Choroid plexus epithelial cell (primary cell): ENCODE data around the gene NHLRC3.
"Not testable (repeated sequence)": the region's sequence is repeated elsewhere in the genome, so short reads cannot be mapped to it uniquely, and the experiment has no call there.

Experiments
- DNase-seq: peaks from one replicate; pipeline ENCODE4 v3.0.0-alpha.2; 2010; ENCODE audit warnings: low read depth
- H3K4me3 ChIP-seq: 2 replicates; pipeline ENCODE4 v1.5.1; 2011; ENCODE audit warnings: low read depth, mild to moderate bottlenecking, control low read depth, low read length, moderate library complexity
- CTCF ChIP-seq: conservative IDR thresholded peaks from 2 replicates; pipeline ENCODE4 v1.5.1; 2011; ENCODE audit warnings: low read depth, mild to moderate bottlenecking, control low read depth, inconsistent platforms, low read length, moderate library complexity

NHLRC3 gene

GRCh38 chr13:39037880-39038568 lies at the start of gene NHLRC3, which contains the start of gene PROSER1:
NHLRC3 (plus strand) TSS chr13:39038456; CDS start chr13:39038640, 184 bp downstream.
PROSER1 (minus strand) TSS chr13:39038089; CDS start chr13:39037242, 847 bp downstream.
- peak; percentile 96 for DNase-seq
- no peak for TF ChIP-seq CTCF
- H3K4me3 ChIP-seq = peak within 1 kb of the TSS; percentile 91

GRCh38 chr13:38990693-38991092 lies 47.6 kb upstream of the NHLRC3 start, which contains the start of gene STOML3:
STOML3 (minus strand) TSS chr13:38990831; CDS start chr13:38990721, 110 bp downstream.
- TF ChIP-seq CTCF = no peak
- H3K4me3 ChIP-seq = no peak within 1 kb of the TSS
- DNase-seq = peak; percentile 54

GRCh38 chr13:38993381-38993780 lies 44.9 kb upstream of the NHLRC3 start:
- no peak for TF ChIP-seq CTCF
- DNase-seq = no peak
- no peak overlapping the region for H3K4me3 ChIP-seq

- no peak overlapping the region for H3K4me3 ChIP-seq
- TF ChIP-seq CTCF = no peak
- DNase-seq = no peak
These were observed 39.5 kb upstream of the NHLRC3 start for GRCh38 chr13:38998739-38999138.

GRCh38 chr13:39006371-39007111 lies 31.7 kb upstream of the NHLRC3 start:
- not testable (repeated sequence) for DNase-seq, H3K4me3 ChIP-seq

- no peak for TF ChIP-seq CTCF
- H3K4me3 ChIP-seq = no peak overlapping the region
- no peak for DNase-seq
These were observed 25.6 kb upstream of the NHLRC3 start for GRCh38 chr13:39012608-39013007.

- DNase-seq = no peak
- no peak overlapping the region for H3K4me3 ChIP-seq
- TF ChIP-seq CTCF = no peak
These were observed 24.8 kb upstream of the NHLRC3 start for GRCh38 chr13:39013462-39013861.
